PC-3 (cell line): Measurements from ENCODE around the gene CDK5R1. TPM values are rescaled to one million over a fixed set of nuclear protein-coding genes. Genes with fewer than 3 reads are reported as not detected.

Experiments
- ATAC-seq: fragments of 200-7000 bp; cut with Tn5 transposase; 2 replicates; pipeline ENCODE4 v1.9.1; 2020; ENCODE audit warnings: mild to moderate bottlenecking, moderate library complexity
- BruUV-seq: library from RNA; stranded (reverse); fragments of 400-500 nt; replicated peaks from 2 replicates; lab custom pipeline; 2021; lab: Mats Ljungman, UMichigan
- CTCF ChIA-PET: fragments of 300-600 bp; sonication (Branson Sonifier 250); formaldehyde crosslinking; loops from one replicate; lab custom pipeline; 2022; ENCODE audit warnings: antibody characterized with exemption; lab: Charles Lee
- POLR2A ChIA-PET: fragments of 300-600 bp; sonication (Branson Sonifier 250); formaldehyde crosslinking; loops from one replicate; lab custom pipeline; 2022; ENCODE audit warnings: antibody characterized with exemption; ENCODE audit not compliant: unreplicated experiment; lab: Charles Lee
- DNase-seq: peaks from one replicate; pipeline ENCODE4 v3.0.0-alpha.2; 2015
- H2AFZ ChIP-seq: fragments of 300-600 bp; sonication (generic); 2 replicates; pipeline ENCODE4 v1.6.0; 2016; ENCODE audit warnings: antibody characterized with exemption, low read length
- H3F3A ChIP-seq: fragments of 300-600 bp; sonication (generic); one replicate; pipeline ENCODE4 v1.6.0; 2017; ENCODE audit warnings: antibody characterized with exemption, low read length, control low read depth, mild to moderate bottlenecking; ENCODE audit not compliant: unreplicated experiment
- H3K27ac ChIP-seq: fragments of 300-600 bp; sonication (generic); 2 replicates; pipeline ENCODE4 v1.5.1; 2016; ENCODE audit warnings: mild to moderate bottlenecking, low read length
- H3K27me3 ChIP-seq: fragments of 300-600 bp; sonication (generic); 2 replicates; pipeline ENCODE4 v1.6.1; 2016; ENCODE audit warnings: low read length, mixed read lengths
- H3K36me3 ChIP-seq: fragments of 300-600 bp; sonication (generic); 2 replicates; pipeline ENCODE4 v1.6.1; 2016; ENCODE audit warnings: low read depth, mixed run types, low read length, mixed read lengths
- H3K4me1 ChIP-seq: fragments of 300-600 bp; sonication (generic); 2 replicates; pipeline ENCODE4 v1.5.1; 2016; ENCODE audit warnings: low read length; ENCODE audit not compliant: insufficient read depth
- H3K4me2 ChIP-seq: fragments of 300-600 bp; sonication (generic); 2 replicates; pipeline ENCODE4 v1.6.0; 2016; ENCODE audit warnings: low read length
- H3K4me3 ChIP-seq: fragments of 300-600 bp; sonication (generic); 2 replicates; pipeline ENCODE4 v1.5.1; 2016; ENCODE audit warnings: mild to moderate bottlenecking, low read length, mixed read lengths
- H3K79me2 ChIP-seq: fragments of 300-600 bp; sonication (generic); 2 replicates; pipeline ENCODE4 v1.6.1; 2017; ENCODE audit warnings: low read length, mixed read lengths
- H3K9ac ChIP-seq: fragments of 300-600 bp; sonication (generic); 2 replicates; pipeline ENCODE4 v1.6.0; 2016; ENCODE audit warnings: mild to moderate bottlenecking, low read length
- H3K9me2 ChIP-seq: fragments of 300-600 bp; sonication (generic); replicated peaks from 2 replicates; pipeline ENCODE4 v1.6.1; 2016; ENCODE audit warnings: mixed run types, low read length, mixed read lengths
- H3K9me3 ChIP-seq: fragments of 300-600 bp; sonication (generic); 2 replicates; pipeline ENCODE4 v1.6.1; 2016; ENCODE audit warnings: low read length, mixed read lengths
- H4K20me1 ChIP-seq: fragments of 300-600 bp; sonication (generic); 2 replicates; pipeline ENCODE4 v1.6.1; 2016; ENCODE audit warnings: low read length, mixed read lengths
- CTCF ChIP-seq: fragments of 300-600 bp; sonication (generic); conservative IDR thresholded peaks from 2 replicates; pipeline ENCODE4 v1.5.1; 2017; ENCODE audit warnings: antibody characterized with exemption, low read depth, mild to moderate bottlenecking, low read length
- EZH2 ChIP-seq: fragments of 300-600 bp; sonication (generic); IDR thresholded peaks from one replicate; pipeline ENCODE4 v1.6.1; 2017; ENCODE audit warnings: antibody characterized with exemption, mild to moderate bottlenecking, low read length; ENCODE audit not compliant: unreplicated experiment
- EZH2phosphoT487 ChIP-seq: fragments of 300-600 bp; sonication (generic); IDR thresholded peaks from 2 replicates; pipeline ENCODE4 v1.6.1; 2018; ENCODE audit warnings: mild to moderate bottlenecking, antibody characterized with exemption, low read length, borderline replicate concordance
- intact Hi-C: fragments of 100-400 bp; cut with micrococcal nuclease; formaldehyde crosslinking; loops from 2 replicates; pipeline ENCODE4 v1.9.0; 2023
- total RNA-seq: library from RNA; depleted of rRNA; stranded (reverse); fragments of >200 nt; gene quantifications from 2 replicates; pipeline ENCODE4 v1.2.3, GENCODE V29; 2014

CDK5R1 gene
- total RNA-seq, 1 experiment from 2014 or later = 1.7 TPM

- ATAC-seq = peak; percentile 45
- Histone ChIP-seq H3F3A (no peaks in the 10 kb centered on the region), H4K20me1 (no peaks in the 10 kb centered on the region), H3K27ac (peak overlapping the region; percentile 49; the same call in 1 of the 2 replicates), H3K4me1 (peaks cover 17% of the 10 kb centered on the region), H3K9ac (no peak overlapping the region), H3K4me2 (no peak overlapping the region), H2AFZ (no peak overlapping the region), H3K4me3 (no peak overlapping the region), H3K79me2 (no peaks in the 10 kb centered on the region), H3K9me3 (no peaks in the 10 kb centered on the region), H3K9me2 (no peaks in the 10 kb centered on the region), H3K36me3 (no peaks in the 10 kb centered on the region), H3K27me3 (no peaks in the 10 kb centered on the region)
- TF ChIP-seq EZH2 (no peak), EZH2phosphoT487 (no peak), CTCF (peak; percentile 36; the same call in 1 of the 2 replicates)
- intact Hi-C loops = no loop called here
- CTCF ChIA-PET = no interaction called here
- BruUV-seq = no TSS peak
- DNase-seq = peak; percentile 17
- POLR2A ChIA-PET = no interaction called here
Measured at GRCh38 chr17:32497431-32498205, 10.8 kb downstream of the CDK5R1 start.

GRCh38 chr17:32498391-32498790 lies 11.6 kb downstream of the CDK5R1 start:
- no TSS peak for BruUV-seq
- Histone ChIP-seq H3K4me1 (peaks cover 24% of the 10 kb centered on the region), H4K20me1 (no peaks in the 10 kb centered on the region), H3K36me3 (no peaks in the 10 kb centered on the region), H3K9me3 (no peaks in the 10 kb centered on the region), H3K9me2 (no peaks in the 10 kb centered on the region), H3K4me2 (no peak overlapping the region), H3K79me2 (no peaks in the 10 kb centered on the region), H3K27me3 (no peaks in the 10 kb centered on the region), H3K4me3 (no peak overlapping the region), H3K27ac (no peak overlapping the region), H3F3A (no peaks in the 10 kb centered on the region), H2AFZ (no peak overlapping the region), H3K9ac (no peak overlapping the region)
- ChIA-PET POLR2A (interaction anchor here (0.6 kb wide), 1 partner anchor 51 kb away, joined by 4 read pairs; no protein-coding TSS in a partner anchor), CTCF (no interaction called here)
- intact Hi-C loops = no loop called here
- no peak for DNase-seq
- TF ChIP-seq EZH2 (no peak), EZH2phosphoT487 (no peak), CTCF (no peak)
- ATAC-seq = no peak

- H3F3A ChIP-seq = no peaks in the 10 kb centered on the region
- no TSS peak for BruUV-seq
- POLR2A ChIA-PET = no interaction called here
- DNase-seq (no peak), ATAC-seq (no peak)
- H2AFZ ChIP-seq = no peak overlapping the region
- TF ChIP-seq CTCF (no peak), EZH2 (no peak), EZH2phosphoT487 (no peak)
- no peak overlapping the region for H3K4me3 ChIP-seq
- no peaks in the 10 kb centered on the region for H3K79me2 ChIP-seq
- CTCF ChIA-PET = no interaction called here
- H3K27ac ChIP-seq = no peak overlapping the region
- intact Hi-C loops = no loop called here
- H3K36me3 ChIP-seq = no peaks in the 10 kb centered on the region
- H4K20me1 ChIP-seq = no peaks in the 10 kb centered on the region
- H3K4me2 ChIP-seq = no peak overlapping the region
- H3K9me3 ChIP-seq = no peaks in the 10 kb centered on the region
- no peaks in the 10 kb centered on the region for H3K9me2 ChIP-seq
- H3K9ac ChIP-seq = no peak overlapping the region
- H3K27me3 ChIP-seq = no peaks in the 10 kb centered on the region
- peaks cover 29% of the 10 kb centered on the region for H3K4me1 ChIP-seq
Measured at GRCh38 chr17:32502013-32502412, 15.2 kb downstream of the CDK5R1 start.
